AML-193 (cell line): ENCODE results near the gene SYT15B.
"Not testable (repeated sequence)": the region's sequence is repeated elsewhere in the genome, so short reads cannot be mapped to it uniquely, and the experiment has no call there.

Experiments used
- DNase-seq, 2 experiments: peaks; one replicate each; lab custom pipeline; 2025; lab: John Stamatoyannopoulos, UW

Gene SYT15B

GRCh38 chr10:47763554-47764175 lies at the start of gene SYT15B:
Gene SYT15B (minus strand): TSS chr10:47763592. CDS start chr10:47762640, 952 bp downstream.
- DNase-seq, result not testable (repeated sequence)

GRCh38 chr10:47779590-47779989 lies 16.2 kb upstream of the SYT15B start:
- DNase-seq, result not testable (repeated sequence)

GRCh38 chr10:47775361-47776231 lies 12.2 kb upstream of the SYT15B start:
- DNase-seq, result peak; percentile 36 to 44

DNA sequence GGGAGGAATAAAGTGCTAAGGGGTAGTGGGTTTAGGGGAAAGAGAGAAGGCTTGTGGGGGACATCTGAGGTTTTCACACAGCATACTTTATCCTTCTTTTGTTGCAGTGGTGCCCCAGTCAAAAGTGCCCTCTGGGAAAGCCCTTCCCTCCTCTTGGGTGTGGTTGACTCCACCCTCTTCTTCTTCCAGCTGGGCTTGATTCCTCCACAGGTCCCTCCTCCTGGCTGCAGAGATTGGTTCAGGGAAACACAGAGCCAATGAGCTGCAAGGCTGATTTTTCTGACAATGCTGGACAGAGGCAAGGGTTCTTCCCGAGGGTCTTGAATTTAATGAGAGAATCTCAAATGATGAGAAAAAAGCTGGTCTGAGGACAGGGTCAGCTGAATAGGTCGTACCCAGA lies 7.4 kb upstream of the SYT15B start:
- not testable (repeated sequence) for DNase-seq

DNA sequence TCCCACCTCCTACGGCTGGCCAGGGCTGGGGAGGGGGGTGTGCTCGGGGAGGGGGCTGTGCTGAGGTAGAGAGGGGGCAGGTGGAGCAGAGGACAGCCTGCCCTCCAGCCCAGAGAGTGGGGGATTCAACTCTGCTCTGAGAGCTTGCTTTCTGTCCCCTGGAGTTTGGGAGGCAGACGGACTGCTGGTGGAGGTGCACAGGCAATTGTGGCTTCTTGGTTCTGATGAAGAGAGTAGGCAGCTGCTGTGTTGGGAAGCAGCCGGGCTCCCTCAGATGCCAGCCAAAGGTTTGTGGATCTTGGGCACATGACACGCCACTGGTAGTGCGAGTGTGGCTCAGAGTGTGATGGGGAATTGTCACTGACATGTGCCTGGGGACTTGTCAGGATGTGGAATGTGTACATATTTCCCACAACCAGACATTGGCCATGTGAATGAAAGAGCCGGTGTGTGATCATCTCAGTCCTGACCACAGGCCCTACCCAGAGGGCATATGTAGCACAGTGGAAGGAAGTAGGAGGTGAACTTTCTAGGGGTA lies 5.3 kb upstream of the SYT15B start:
- not testable (repeated sequence) for DNase-seq

GRCh38 chr10:47768085-47768484 lies 4.7 kb upstream of the SYT15B start:
- not testable (repeated sequence) for DNase-seq

DNA sequence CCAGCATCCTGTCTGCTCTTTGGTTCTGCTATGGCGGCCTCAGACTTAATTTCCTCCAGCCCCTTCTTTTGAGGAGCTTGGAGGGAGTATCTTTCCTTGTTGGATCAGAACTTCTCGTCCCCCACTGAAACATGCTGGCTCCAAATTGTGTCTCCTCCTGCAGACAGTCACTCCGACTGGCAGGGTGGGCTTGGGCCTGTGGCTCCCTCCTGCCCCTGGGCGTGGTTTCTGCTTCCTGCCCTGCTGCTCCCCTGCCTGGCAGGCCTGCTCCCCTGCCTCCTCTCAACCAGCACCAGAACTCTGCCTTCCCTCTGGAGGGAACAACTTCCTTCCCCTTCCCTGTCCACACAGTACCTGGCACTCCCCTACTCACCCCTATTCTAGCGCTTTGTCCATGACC lies 3.8 kb upstream of the SYT15B start:
- not testable (repeated sequence) for DNase-seq

DNA sequence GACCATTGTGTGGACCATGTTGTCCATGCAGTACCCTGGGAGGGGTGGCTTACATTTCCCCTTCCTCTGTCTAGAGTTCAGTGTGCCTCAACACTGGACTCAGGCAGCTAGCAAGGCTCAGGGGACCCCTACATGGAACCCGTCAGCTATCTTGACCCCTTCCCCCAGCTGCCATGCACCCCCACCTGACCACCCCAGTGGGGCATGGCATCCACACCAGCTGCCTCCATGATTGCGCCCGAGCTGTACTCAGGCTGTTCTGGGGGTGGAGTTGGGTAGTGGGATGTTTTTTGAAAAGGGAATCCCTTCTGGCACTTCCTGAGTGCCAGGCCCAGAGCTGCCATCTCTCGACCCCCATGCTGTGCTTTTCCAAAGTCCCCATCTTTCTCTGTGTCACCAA lies 1.8 kb upstream of the SYT15B start:
- not testable (repeated sequence) for DNase-seq

GRCh38 chr10:47762674-47763553 lies 478 bp downstream of the SYT15B start:
- not testable (repeated sequence) for DNase-seq

DNA sequence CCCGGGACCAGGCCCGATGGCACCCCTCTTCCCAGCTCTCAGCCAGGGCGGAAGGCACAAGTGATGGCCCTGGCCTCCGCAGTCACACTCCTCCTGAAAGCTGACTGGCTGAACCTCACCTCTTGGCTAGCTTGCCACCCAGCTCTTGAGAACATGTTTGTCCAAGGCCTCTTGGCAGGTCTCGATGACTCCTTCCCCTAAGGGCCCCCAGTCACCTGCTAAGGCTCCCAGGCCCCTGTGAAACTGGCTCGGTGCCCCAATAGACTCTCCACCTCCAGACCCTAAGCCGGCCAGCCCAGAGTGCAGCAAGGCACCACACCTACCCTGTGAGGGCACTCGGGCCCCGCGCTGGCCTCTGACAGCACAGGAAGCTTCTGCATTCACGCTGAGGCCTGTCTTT lies 4.5 kb downstream of the SYT15B start:
- not testable (repeated sequence) for DNase-seq

GRCh38 chr10:47756169-47756568 lies 7.2 kb downstream of the SYT15B start:
- not testable (repeated sequence) for DNase-seq

DNA sequence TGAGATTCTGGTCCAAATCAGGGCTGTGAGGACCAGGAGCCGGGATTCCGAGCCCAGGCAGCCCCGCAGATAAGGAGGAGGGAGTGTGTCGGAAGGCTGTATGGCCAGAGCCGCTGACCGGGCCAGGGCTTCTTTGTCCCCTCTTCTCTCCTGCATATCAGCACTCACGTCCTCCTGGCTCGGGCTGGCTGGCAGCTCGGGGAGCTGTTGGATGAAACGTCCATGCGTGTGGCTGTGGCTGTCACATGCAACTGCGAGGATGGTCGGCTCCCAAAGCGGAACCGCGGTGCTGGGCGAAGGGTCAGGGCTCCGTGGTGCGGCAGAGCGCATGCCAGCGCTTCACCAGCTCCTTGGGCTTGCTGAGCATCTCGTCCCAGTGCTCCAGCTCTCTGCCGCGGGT lies 9.5 kb downstream of the SYT15B start:
- DNase-seq, result not testable (repeated sequence)

DNA sequence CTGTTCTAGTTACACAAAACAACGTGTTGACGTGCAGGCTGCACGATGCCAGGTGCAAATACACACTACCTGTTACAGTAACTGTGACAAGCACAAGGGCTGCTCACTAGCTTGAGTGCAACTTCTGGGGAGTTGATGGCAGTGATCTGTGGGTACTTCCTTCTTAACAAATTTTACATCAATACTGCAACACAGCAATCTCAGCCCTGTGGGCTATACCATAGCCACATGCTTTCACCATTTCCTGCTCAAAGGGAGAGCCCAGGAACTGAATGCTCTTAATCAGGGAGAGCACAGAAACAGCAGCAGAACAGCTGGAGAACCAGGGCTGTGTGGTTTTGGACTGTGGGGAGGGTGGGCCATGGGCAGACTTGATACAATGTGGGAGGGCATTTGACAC lies 10.2 kb downstream of the SYT15B start:
- not testable (repeated sequence) for DNase-seq

DNA sequence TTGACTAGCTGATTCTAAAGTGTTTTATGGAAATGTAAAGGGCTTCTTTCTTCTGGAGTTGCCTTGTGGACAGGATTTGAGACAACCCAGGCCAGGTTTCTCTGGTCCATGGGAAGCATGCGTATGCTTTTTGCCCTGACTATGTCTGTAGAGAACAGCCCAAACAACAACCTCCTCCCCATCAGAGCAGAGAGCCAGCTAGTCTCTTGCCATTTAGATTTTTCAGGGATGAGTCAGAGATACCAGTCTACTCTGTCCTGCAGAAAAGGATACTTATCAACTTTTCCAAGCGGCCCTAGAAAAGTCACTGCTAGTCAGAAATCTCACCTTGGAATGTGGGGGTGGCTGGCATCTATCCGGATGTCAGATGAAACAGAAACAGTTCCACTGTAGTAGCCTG lies 11.6 kb downstream of the SYT15B start:
- DNase-seq, result not testable (repeated sequence)

- not testable (repeated sequence) for DNase-seq
These were observed 13.0 kb downstream of the SYT15B start for GRCh38 chr10:47750360-47750759.

DNA sequence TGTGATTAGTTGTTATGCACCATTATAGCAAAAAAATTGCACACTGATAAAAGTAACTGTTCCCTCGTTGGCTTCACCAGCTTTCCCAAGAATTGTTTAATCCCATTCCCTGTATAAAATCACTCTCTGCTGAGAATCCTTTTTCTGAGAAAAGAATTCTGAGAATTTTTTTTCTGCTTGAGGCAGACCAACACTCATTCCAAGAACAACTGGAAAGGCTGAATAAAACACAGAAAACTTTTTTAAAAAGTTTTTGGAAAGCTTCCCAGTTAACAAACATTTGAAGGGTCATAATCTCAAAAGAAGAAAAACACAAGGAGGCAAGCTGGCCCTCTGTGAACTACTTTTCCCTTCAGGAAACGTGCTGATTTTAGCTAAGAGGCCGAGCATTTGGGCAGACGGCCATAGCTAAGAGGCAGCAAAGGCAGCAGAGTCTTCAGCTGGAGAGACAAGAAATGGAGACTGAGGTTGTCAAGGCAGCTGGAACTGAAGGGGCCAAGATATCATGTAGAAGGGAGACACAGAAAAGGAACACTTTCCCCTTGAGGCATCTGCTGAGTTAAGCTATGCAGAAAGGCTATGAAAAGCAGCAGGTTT lies 16.5 kb downstream of the SYT15B start:
- not testable (repeated sequence) for DNase-seq

DNA sequence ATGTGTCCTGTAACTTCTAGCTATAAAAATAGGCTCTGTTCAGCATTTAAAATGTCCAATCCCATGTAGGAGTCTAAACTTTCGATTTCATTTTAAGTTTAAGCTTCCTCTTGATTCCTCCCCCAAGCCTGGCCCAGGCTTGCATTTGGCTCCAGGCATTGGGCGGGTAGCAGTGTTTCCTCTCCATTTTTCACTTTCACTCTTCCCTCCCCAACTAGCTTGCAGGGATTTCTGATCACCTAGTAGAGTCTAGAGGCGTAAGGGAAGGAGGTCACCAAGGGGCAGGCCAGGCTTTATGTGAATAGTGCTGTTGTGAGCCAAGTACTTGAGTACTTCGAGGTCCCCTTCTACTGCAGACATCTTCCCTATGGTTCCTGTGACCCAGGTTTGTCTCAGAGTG lies 18.5 kb downstream of the SYT15B start:
- not testable (repeated sequence) for DNase-seq

DNA sequence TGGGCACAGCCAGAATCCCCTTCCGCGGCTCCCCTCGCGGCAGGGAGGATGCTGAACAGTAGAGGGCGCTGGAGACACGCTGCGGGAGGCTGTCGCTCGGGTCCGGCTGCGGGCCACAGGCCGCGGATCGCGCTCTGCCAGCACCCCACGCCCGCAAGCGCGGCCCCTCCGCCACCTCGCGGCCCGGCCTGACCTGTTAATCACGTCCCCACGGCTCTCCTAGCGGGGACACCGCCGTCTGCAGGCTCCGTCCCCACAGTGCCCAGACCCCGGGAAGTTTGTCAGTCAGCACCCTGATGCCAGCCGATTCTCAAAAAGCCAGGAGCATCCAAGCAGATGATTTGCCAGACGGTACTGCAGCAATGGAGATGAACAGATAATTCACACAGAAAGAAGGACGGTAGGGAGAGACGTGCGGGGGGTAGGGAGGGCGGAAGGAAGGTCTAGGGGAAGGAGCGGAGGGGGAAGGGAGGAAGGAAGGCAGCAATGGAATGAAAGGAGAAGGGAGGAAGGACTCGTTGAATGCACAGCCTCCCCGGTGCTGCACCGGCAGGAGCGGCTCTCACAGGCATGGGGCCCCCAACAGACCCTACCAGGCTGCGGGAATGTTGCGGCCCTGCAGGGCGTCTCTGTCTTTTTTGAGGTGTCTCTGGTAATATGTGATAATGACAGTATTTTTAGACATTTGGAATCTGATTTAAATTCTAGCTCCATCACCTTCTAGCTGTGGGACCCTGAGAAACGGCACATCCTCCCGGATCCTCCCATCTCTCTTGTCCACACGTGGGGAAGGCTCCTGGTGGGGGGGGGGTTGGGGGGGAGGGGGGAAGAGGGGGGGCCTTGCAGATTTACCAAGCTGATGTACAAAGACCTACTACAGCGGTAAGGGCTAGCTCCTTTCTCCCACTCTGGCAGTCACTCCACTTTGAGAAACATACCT lies 19.5 kb downstream of the SYT15B start:
- not testable (repeated sequence) for DNase-seq

- not testable (repeated sequence) for DNase-seq
These were observed 22.5 kb downstream of the SYT15B start for GRCh38 chr10:47740868-47741267.

- not testable (repeated sequence) for DNase-seq
These were observed 32.5 kb downstream of the SYT15B start for GRCh38 chr10:47730911-47731310.
